Activated CD4-positive, alpha-beta T cell treated with anti-CD3 and anti-CD28 coated beads, Interleukin-2, amount 10 ng/mL, durations not matched to agents 24 days and 14 days (primary cell): Measurements from ENCODE around the gene DENND10. TPM values are rescaled to one million over a fixed set of nuclear protein-coding genes. Genes with fewer than 3 reads are reported as not detected.

ENCODE experiments used
- DNase-seq: peaks from one replicate; pipeline ENCODE4 v3.0.0; 2022
- H3K27ac Mint-ChIP-seq: one replicate; pipeline ENCODE4 v1.8.0; 2022; ENCODE audit warnings: mild to moderate bottlenecking, mixed read lengths
- H3K27me3 Mint-ChIP-seq: one replicate; pipeline ENCODE4 v1.8.0; 2022; ENCODE audit warnings: mixed read lengths
- H3K36me3 Mint-ChIP-seq: one replicate; pipeline ENCODE4 v1.8.0; 2022; ENCODE audit warnings: low read depth, mild to moderate bottlenecking, mixed read lengths
- H3K4me1 Mint-ChIP-seq: one replicate; pipeline ENCODE4 v1.8.0; 2021; ENCODE audit warnings: mixed read lengths
- H3K4me3 Mint-ChIP-seq: one replicate; pipeline ENCODE4 v1.8.0; 2022; ENCODE audit warnings: mild to moderate bottlenecking, moderate library complexity, mixed read lengths
- H3K9me3 Mint-ChIP-seq: one replicate; pipeline ENCODE4 v1.8.0; 2021; ENCODE audit warnings: mixed read lengths
- intact Hi-C: fragments of 100-400 bp; cut with micrococcal nuclease; formaldehyde crosslinking; loops from one replicate; pipeline ENCODE4 v1.15.1; 2023
- total RNA-seq: library from RNA; stranded (reverse); gene quantifications from 2 replicates; pipeline ENCODE4 v1.2.3, GENCODE V29; 2022

DENND10 gene
- total RNA-seq = 18.6 and 23.2 TPM in 2 replicates

- Mint-ChIP-seq H3K4me1 (peaks cover 29% of the 10 kb centered on the region), H3K27ac (peak within 1 kb of the TSS; percentile 66), H3K27me3 (peaks cover 2% of the 10 kb centered on the region), H3K9me3 (no peaks in the 10 kb centered on the region), H3K36me3 (peaks cover 10% of the 10 kb centered on the region), H3K4me3 (peak within 1 kb of the TSS; percentile 84)
- peak; percentile 91 for DNase-seq
- intact Hi-C loops = loop anchor here (1.0 kb wide), 3 partner anchors 24 to 74 kb away; partner anchors contain the start of genes EIF3A and PRDX3
Observed at GRCh38 chr10:119103903-119104653, at the start of gene DENND10. TSS of gene DENND10 (plus strand) at chr10:119104113. CDS start at chr10:119104143, 30 bp downstream.

- Mint-ChIP-seq H3K9me3 (no peaks in the 10 kb centered on the region), H3K4me3 (no peak overlapping the region), H3K4me1 (peaks cover 9% of the 10 kb centered on the region), H3K36me3 (peaks cover 80% of the 10 kb centered on the region), H3K27ac (no peak overlapping the region), H3K27me3 (no peaks in the 10 kb centered on the region)
- no peak for DNase-seq
- intact Hi-C loops = no loop called here
Observed at GRCh38 chr10:119055472-119055871, 48.4 kb upstream of the DENND10 start.

- peaks cover 75% of the 10 kb centered on the region for H3K36me3 Mint-ChIP-seq
- no peaks in the 10 kb centered on the region for H3K9me3 Mint-ChIP-seq
- intact Hi-C loops = no loop called here
- DNase-seq = no peak
- H3K4me1 Mint-ChIP-seq = peaks cover 13% of the 10 kb centered on the region
- no peak overlapping the region for H3K4me3 Mint-ChIP-seq
- no peak overlapping the region for H3K27ac Mint-ChIP-seq
- H3K27me3 Mint-ChIP-seq = no peaks in the 10 kb centered on the region
Observed at GRCh38 chr10:119058010-119058409, 45.9 kb upstream of the DENND10 start.

- Mint-ChIP-seq H3K4me1 (peaks cover 17% of the 10 kb centered on the region), H3K27me3 (no peaks in the 10 kb centered on the region), H3K9me3 (no peaks in the 10 kb centered on the region), H3K27ac (no peak overlapping the region), H3K4me3 (no peak overlapping the region), H3K36me3 (peaks cover 81% of the 10 kb centered on the region)
- intact Hi-C loops = no loop called here
- DNase-seq = no peak
Observed at GRCh38 chr10:119059557-119059956, 44.4 kb upstream of the DENND10 start.

- Mint-ChIP-seq H3K9me3 (no peaks in the 10 kb centered on the region), H3K27me3 (no peaks in the 10 kb centered on the region), H3K36me3 (peaks cover 82% of the 10 kb centered on the region), H3K4me3 (no peak overlapping the region), H3K4me1 (peaks cover 20% of the 10 kb centered on the region), H3K27ac (peak overlapping the region; percentile 37)
- DNase-seq = no peak
- intact Hi-C loops = no loop called here
Observed at GRCh38 chr10:119060107-119060506, 43.8 kb upstream of the DENND10 start.

- Mint-ChIP-seq H3K9me3 (no peaks in the 10 kb centered on the region), H3K4me1 (peaks cover 25% of the 10 kb centered on the region), H3K4me3 (no peak overlapping the region), H3K27me3 (no peaks in the 10 kb centered on the region), H3K27ac (no peak overlapping the region), H3K36me3 (peaks cover 82% of the 10 kb centered on the region)
- DNase-seq = no peak
- intact Hi-C loops = no loop called here
Observed at GRCh38 chr10:119061352-119061751, 42.6 kb upstream of the DENND10 start.

- Mint-ChIP-seq H3K4me1 (peaks cover 25% of the 10 kb centered on the region), H3K27me3 (no peaks in the 10 kb centered on the region), H3K27ac (no peak overlapping the region), H3K4me3 (no peak overlapping the region), H3K36me3 (peaks cover 82% of the 10 kb centered on the region), H3K9me3 (no peaks in the 10 kb centered on the region)
- intact Hi-C loops = no loop called here
- DNase-seq = no peak
Observed at GRCh38 chr10:119061926-119062325, 42.0 kb upstream of the DENND10 start.

GRCh38 chr10:119070395-119071165, 33.3 kb upstream of the DENND10 start:
- DNase-seq = no peak
- Mint-ChIP-seq H3K27ac (peak overlapping the region; percentile 65), H3K4me3 (no peak overlapping the region), H3K9me3 (no peaks in the 10 kb centered on the region), H3K4me1 (peaks cover 30% of the 10 kb centered on the region), H3K36me3 (peaks cover 77% of the 10 kb centered on the region), H3K27me3 (no peaks in the 10 kb centered on the region)
- intact Hi-C loops = loop anchor here (1.0 kb wide), 1 partner anchor 10 kb away; the partner anchor contains the start of gene EIF3A

- Mint-ChIP-seq H3K27me3 (no peaks in the 10 kb centered on the region), H3K4me1 (peaks cover 38% of the 10 kb centered on the region), H3K27ac (no peak overlapping the region), H3K9me3 (no peaks in the 10 kb centered on the region), H3K4me3 (no peak overlapping the region), H3K36me3 (peaks cover 68% of the 10 kb centered on the region)
- intact Hi-C loops = no loop called here
- no peak for DNase-seq
Observed at GRCh38 chr10:119073584-119073983, 30.3 kb upstream of the DENND10 start.

- no peaks in the 10 kb centered on the region for H3K9me3 Mint-ChIP-seq
- H3K27ac Mint-ChIP-seq = peak overlapping the region; percentile 92
- DNase-seq = no peak
- peaks cover 34% of the 10 kb centered on the region for H3K4me1 Mint-ChIP-seq
- H3K4me3 Mint-ChIP-seq = peak overlapping the region; percentile 87
- H3K36me3 Mint-ChIP-seq = peaks cover 46% of the 10 kb centered on the region
- intact Hi-C loops = no loop called here
- no peaks in the 10 kb centered on the region for H3K27me3 Mint-ChIP-seq
Observed at GRCh38 chr10:119078422-119079179, 25.3 kb upstream of the DENND10 start.

- peaks cover 40% of the 10 kb centered on the region for H3K36me3 Mint-ChIP-seq
- peaks cover 34% of the 10 kb centered on the region for H3K4me1 Mint-ChIP-seq
- no peaks in the 10 kb centered on the region for H3K27me3 Mint-ChIP-seq
- peak overlapping the region; percentile 92 for H3K27ac Mint-ChIP-seq
- peak overlapping the region; percentile 87 for H3K4me3 Mint-ChIP-seq
- intact Hi-C loops = loop anchor here (1.0 to 5.0 kb wide), 10 partner anchors 10 to 572 kb away; partner anchors contain the start of genes BAG3, DENND10, PRDX3 and RGS10
- DNase-seq = peak; percentile 92
- H3K9me3 Mint-ChIP-seq = no peaks in the 10 kb centered on the region
Observed at GRCh38 chr10:119079599-119080520, 24.1 kb upstream of the DENND10 start.

GRCh38 chr10:119080521-119081259, 23.2 kb upstream of the DENND10 start, which contains the start of gene EIF3A:
TSS of gene EIF3A (minus strand) at chr10:119080817. CDS start at chr10:119080676, 141 bp downstream.
- Mint-ChIP-seq H3K9me3 (no peaks in the 10 kb centered on the region), H3K36me3 (peaks cover 35% of the 10 kb centered on the region), H3K27ac (peak within 1 kb of the TSS; percentile 92), H3K27me3 (no peaks in the 10 kb centered on the region), H3K4me1 (peaks cover 29% of the 10 kb centered on the region), H3K4me3 (peak within 1 kb of the TSS; percentile 87)
- peak; percentile 99 for DNase-seq
- intact Hi-C loops = loop anchor here (1.0 to 5.0 kb wide), 10 partner anchors 10 to 572 kb away; partner anchors contain the start of genes BAG3, DENND10, PRDX3 and RGS10
